ENCODE data around the gene LOXL1. TPM values are rescaled to one million over a fixed set of nuclear protein-coding genes. Genes with fewer than 3 reads are reported as not detected.

LOXL1 gene
- total and polyA plus RNA-seq, 10 of the 15 experiments (the other 5 are each of a cell fraction or from before 2014, with no cell fraction given), result 0.07 to 0.15 TPM; not detected in 8

DNA sequence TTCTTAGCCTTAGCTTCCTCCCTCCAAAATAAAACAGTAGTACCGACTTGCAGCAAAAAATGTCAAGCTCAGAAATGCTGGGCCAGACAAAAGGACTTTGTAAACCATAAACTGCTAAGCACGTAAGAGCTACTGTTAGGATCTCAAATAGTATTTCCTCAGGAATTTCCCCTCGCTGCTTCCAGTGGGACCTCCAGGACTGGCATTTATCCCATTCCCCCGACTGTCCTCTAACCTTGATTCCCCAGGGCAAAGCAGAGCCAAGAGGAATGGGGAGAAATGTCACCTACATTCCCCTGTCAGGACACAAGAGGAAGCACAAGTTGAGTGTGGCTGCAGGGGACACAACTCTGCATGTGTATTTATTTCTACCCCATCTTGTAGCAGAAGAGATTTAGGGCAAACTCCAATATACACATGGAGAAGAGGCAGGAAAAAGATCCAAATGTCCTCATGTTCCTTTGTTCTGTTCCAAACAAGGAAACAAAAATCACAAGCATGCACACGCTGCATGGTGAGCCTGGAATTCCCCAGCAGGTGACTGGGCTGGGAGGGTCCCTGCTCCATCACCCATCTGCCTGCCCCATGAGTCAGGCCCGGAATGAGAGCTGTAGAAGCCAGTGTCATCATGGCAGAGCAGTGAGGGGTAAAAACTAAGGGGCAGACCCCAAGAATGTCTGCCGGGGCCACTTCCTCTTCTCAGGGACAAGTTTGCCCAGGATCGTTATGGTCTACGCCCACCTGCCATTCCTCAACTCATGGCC lies 61.6 kb downstream of the LOXL1 start (continued):
- TF ChIP-seq, protein P1, sequence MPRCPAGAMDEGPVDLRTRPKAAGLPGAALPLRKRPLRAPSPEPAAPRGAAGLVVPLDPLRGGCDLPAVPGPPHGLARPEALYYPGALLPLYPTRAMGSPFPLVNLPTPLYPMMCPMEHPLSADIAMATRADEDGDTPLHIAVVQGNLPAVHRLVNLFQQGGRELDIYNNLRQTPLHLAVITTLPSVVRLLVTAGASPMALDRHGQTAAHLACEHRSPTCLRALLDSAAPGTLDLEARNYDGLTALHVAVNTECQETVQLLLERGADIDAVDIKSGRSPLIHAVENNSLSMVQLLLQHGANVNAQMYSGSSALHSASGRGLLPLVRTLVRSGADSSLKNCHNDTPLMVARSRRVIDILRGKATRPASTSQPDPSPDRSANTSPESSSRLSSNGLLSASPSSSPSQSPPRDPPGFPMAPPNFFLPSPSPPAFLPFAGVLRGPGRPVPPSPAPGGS (IDR thresholded peaks at IDR 0.05; ENCODE audit: borderline replicate concordance, insufficient read depth, low read depth, low read length, poor library complexity, severe bottlenecking), result peak; percentile 55
- TF ChIP-seq BRCA1 (IDR thresholded peaks at IDR 0.05; ENCODE audit: low read depth, low read length), result no peak
- TF ChIP-seq, protein P2, sequence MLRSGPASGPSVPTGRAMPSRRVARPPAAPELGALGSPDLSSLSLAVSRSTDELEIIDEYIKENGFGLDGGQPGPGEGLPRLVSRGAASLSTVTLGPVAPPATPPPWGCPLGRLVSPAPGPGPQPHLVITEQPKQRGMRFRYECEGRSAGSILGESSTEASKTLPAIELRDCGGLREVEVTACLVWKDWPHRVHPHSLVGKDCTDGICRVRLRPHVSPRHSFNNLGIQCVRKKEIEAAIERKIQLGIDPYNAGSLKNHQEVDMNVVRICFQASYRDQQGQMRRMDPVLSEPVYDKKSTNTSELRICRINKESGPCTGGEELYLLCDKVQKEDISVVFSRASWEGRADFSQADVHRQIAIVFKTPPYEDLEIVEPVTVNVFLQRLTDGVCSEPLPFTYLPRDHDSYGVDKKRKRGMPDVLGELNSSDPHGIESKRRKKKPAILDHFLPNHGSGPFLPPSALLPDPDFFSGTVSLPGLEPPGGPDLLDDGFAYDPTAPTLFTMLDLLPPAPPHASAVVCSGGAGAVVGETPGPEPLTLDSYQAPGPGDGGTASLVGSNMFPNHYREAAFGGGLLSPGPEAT (IDR thresholded peaks at IDR 0.05; ENCODE audit: low read depth), result peak; percentile 78; the same call in 1 of the 2 replicates
- TF ChIP-seq YY1 (IDR thresholded peaks at IDR 0.05; ENCODE audit: low read depth, low read length), result peak; percentile 71
- TF ChIP-seq MTA2 (IDR thresholded peaks at IDR 0.05; ENCODE audit: low read depth), result peak; percentile 42
- TF ChIP-seq BHLHE40 (IDR thresholded peaks at IDR 0.05; ENCODE audit: borderline replicate concordance in 1 of 2, low read depth in 2 of 2, low read length in 1 of 2), result peak; percentile 69 to 82
- peak; percentile 41; the same call in 1 of the 2 replicates for TF ChIP-seq RAD51 (IDR thresholded peaks at IDR 0.05)
- TF ChIP-seq TCF12 (IDR thresholded peaks at IDR 0.05; ENCODE audit: low read depth, low read length), result peak; percentile 78; the same call in 1 of the 2 replicates
- no peak for TF ChIP-seq CHD2 (IDR thresholded peaks at IDR 0.05; ENCODE audit: borderline replicate concordance, low read depth, low read length)
- TF ChIP-seq IRF4 (IDR thresholded peaks at IDR 0.05; ENCODE audit: low read depth, low read length), result 0 out of 2 replicates have a peak, but pooled peaks have one; percentile 36
- no peak for TF ChIP-seq ZZZ3 (IDR thresholded peaks at IDR 0.05; ENCODE audit: control insufficient read depth, insufficient read length, low read depth)
- TF ChIP-seq ETV6 (conservative IDR thresholded peaks at IDR 0.05 in 1 of 2, IDR thresholded peaks at IDR 0.05 in 1 of 2; ENCODE audit: borderline replicate concordance in 1 of 2, low read depth in 1 of 2), result peak in 1 of 2 experiments; percentile 21; a peak in 1 of 4 replicates
